Measurements from ENCODE around the gene MEAK7. TPM values are rescaled to one million over a fixed set of nuclear protein-coding genes. Genes with fewer than 3 reads are reported as not detected.

MEAK7 gene
- total RNA-seq, 1 donor from 2014 or later: 13.0 TPM

DNA sequence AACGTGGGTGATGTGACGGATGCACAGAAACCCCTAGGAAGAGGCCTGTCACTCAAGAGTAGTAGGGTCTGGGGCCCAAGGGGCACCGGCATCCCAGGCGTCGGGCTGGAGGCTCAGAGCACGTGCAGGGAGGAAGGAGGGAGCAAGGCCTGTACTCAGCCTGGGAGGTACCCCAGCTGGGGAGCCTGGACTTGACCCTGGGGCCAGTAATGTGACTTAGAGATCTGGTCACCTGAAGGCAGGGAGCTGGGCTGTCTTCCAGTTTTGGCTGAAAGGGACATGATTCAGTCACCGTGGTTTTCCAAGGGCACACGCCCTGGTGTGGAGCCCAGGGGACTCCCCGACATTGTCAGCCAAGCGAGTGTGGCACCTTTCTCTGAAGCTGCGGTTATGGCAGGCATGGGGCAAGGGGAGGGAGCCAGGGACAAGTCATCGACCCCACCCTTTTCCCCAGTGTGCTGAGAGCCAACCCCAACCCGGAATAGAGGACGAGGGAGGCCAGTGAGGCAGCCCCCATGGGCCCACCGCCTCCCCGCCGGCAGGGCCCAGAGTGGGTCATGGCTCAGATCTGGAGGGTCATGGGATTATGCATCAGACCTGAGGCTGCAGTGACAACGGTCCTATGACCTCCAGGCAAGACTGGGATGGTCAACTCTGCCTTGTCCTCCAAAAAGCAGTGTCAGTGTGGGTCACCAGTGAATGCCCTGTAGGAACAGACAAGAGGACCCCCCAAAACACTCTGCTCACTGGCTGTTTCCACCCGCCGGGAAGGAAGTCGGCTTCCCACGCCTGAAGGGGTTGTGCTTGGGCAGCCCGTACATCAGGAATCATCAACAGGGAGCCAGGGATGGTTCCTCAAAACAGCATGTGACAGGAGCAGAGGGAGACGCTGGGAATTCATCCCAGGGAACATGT is 41.9 kb downstream of the MEAK7 start:
- ATAC-seq: peak in 1 of 2 donors; percentile 31
- intact Hi-C loops (cut with DNase I): no loop called here
- peak; percentile 16 for DNase-seq
- no peak overlapping the region for H3K4me3 ChIP-seq
- H3K27ac ChIP-seq: no peak overlapping the region
- TF ChIP-seq, protein P1, sequence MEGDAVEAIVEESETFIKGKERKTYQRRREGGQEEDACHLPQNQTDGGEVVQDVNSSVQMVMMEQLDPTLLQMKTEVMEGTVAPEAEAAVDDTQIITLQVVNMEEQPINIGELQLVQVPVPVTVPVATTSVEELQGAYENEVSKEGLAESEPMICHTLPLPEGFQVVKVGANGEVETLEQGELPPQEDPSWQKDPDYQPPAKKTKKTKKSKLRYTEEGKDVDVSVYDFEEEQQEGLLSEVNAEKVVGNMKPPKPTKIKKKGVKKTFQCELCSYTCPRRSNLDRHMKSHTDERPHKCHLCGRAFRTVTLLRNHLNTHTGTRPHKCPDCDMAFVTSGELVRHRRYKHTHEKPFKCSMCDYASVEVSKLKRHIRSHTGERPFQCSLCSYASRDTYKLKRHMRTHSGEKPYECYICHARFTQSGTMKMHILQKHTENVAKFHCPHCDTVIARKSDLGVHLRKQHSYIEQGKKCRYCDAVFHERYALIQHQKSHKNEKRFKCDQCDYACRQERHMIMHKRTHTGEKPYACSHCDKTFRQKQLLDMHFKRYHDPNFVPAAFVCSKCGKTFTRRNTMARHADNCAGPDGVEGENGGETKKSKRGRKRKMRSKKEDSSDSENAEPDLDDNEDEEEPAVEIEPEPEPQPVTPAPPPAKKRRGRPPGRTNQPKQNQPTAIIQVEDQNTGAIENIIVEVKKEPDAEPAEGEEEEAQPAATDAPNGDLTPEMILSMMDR (IDR thresholded peaks at IDR 0.05): no peak
- H3K36me3 ChIP-seq: peaks cover 28% of the 10 kb centered on the region
- no peaks in the 10 kb centered on the region for H3K4me1 ChIP-seq
- no peaks in the 10 kb centered on the region for H3K27me3 ChIP-seq (ENCODE audit: low read depth)
- H3K9me3 ChIP-seq: peaks cover 9% of the 10 kb centered on the region

DNA sequence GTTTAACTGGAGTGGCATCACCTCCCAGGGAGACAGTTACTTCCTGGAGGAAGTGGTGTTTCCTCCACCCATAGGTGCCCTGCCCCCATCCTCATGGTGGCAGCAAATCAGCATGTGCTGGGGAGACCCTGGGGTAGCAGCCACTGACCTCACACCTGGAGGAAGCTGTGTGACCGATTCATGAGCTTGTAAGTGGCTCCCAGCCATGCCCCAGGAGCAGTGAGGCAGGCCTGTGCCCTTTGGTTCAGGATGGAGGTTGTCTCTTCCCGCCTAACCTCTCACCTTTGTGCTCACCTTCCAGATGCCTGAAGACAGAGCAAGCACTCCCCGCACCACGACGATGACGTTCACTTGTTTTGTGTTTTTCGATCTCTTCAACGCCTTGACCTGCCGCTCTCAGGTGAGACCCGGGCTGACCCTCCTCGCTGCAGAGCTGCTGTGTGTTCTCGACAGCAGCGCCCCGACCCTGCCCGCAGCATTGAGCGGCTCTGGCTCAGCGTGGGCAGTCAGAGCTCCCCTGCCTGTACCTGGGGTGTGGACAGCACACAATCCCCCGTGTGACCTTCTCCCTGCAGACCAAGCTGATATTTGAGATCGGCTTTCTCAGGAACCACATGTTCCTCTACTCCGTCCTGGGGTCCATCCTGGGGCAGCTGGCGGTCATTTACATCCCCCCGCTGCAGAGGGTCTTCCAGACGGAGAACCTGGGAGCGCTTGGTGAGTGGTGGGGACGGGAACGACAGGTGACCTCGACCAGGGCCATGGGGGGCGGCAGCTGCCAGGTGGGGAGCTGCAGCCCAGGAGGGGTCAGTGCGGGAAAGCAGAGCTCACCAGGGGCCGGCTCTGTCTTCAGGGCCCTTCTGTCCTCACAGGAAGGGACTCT is 42.8 kb downstream of the MEAK7 start:
- DNase-seq (no peak), ATAC-seq (peak in 1 of 2 donors; percentile 7)
- H3K27ac ChIP-seq: no peak overlapping the region
- TF ChIP-seq, protein P1 (IDR thresholded peaks at IDR 0.05): no peak
- no peaks in the 10 kb centered on the region for H3K9me3 ChIP-seq
- no peak overlapping the region for H3K4me3 ChIP-seq
- no peaks in the 10 kb centered on the region for H3K27me3 ChIP-seq (ENCODE audit: low read depth)
- H3K4me1 ChIP-seq: no peaks in the 10 kb centered on the region
- peaks cover 24% of the 10 kb centered on the region for H3K36me3 ChIP-seq
- intact Hi-C loops (cut with DNase I): no loop called here

DNA sequence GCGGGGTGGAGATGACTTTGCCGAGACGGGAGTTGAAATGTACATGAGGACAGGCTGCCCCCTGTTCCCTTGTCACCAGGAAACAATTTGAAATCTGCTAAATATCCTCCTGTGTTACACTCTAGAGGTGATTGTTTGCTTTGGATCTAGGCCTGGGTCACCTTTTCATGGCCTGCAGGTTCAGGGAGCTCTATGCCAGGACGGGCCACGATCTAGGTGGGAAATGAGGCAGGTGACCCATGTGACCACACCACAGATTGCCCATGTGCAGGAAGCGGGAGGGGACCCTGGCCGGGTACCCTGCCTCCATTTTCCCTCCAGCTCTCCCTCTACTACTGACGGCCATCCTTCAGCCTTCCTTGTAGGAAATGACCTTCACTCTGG is 43.4 kb downstream of the MEAK7 start:
- DNase-seq: no peak
- Histone ChIP-seq H3K27me3 (ENCODE audit: low read depth) (no peaks in the 10 kb centered on the region), H3K9me3 (no peaks in the 10 kb centered on the region), H3K4me3 (no peak overlapping the region), H3K4me1 (no peaks in the 10 kb centered on the region), H3K36me3 (peaks cover 24% of the 10 kb centered on the region), H3K27ac (no peak overlapping the region)
- peak in 1 of 2 donors; percentile 22 for ATAC-seq
- intact Hi-C loops (cut with DNase I): no loop called here
- TF ChIP-seq, protein P1 (IDR thresholded peaks at IDR 0.05): no peak

DNA sequence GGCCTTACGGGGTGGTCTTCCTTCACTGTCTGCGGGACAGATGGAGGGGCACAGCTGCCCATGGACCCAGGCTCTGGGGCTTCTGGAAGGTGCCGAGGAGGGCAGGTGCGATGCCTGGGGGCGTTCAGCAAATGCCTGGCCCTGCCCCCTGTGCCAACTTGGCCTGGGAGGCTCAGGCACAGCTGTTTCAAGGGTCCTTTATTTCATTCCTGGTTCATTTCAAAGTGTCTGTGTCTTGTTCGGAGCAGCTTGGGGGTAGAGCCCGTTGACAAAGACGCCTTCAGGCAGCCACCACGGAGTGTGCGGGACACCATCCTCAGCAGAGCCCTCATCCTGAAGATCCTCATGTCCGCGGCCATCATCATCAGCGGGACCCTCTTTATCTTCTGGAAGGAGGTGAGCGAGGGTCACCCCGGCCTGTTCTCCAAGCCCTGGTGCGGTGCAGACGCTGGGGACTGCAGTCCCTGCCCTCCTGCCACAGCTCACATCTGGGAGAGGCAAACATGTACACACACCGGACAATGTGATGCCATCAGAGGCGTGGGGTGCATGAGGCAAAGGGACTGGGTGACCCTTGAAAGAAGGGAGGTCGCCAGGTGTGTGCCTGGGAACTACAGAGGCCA is 43.9 kb downstream of the MEAK7 start:
- no peak for DNase-seq

More for the DNA sequence above, 43.9 kb downstream of the MEAK7 start:
- Histone ChIP-seq H3K4me1 (no peaks in the 10 kb centered on the region), H3K27me3 (ENCODE audit: low read depth) (no peaks in the 10 kb centered on the region), H3K36me3 (peaks cover 24% of the 10 kb centered on the region), H3K9me3 (no peaks in the 10 kb centered on the region), H3K27ac (no peak overlapping the region), H3K4me3 (no peak overlapping the region)
- ATAC-seq: no peak
- intact Hi-C loops (cut with DNase I): no loop called here
- TF ChIP-seq, protein P1 (IDR thresholded peaks at IDR 0.05): no peak
